Lower lobe of right lung (tissue), 2 donors: ENCODE data around the gene SUSD3. TPM values are rescaled to one million over a fixed set of nuclear protein-coding genes. Genes with fewer than 3 reads are reported as not detected.
A peak's percentile ranks its signal among the peaks of the same experiment; 100 is the strongest.

ENCODE experiments used
- ATAC-seq, 2 donors: fragments of 200-7000 bp; cut with Tn5 transposase; one replicate each; pipeline ENCODE4 v1.9.1; 2020 to 2022; ENCODE audit warnings: mild to moderate bottlenecking in 2 of 2, moderate library complexity in 2 of 2
- DNase-seq: peaks from one replicate; pipeline ENCODE4 v3.0.0-alpha.2; 2020
- H3K27ac ChIP-seq: fragments of 200-600 bp; one replicate; pipeline ENCODE4 v1.8.0; 2022
- H3K27me3 ChIP-seq: fragments of 200-600 bp; one replicate; pipeline ENCODE4 v1.8.0; 2022; ENCODE audit warnings: low read depth
- H3K36me3 ChIP-seq: fragments of 200-600 bp; one replicate; pipeline ENCODE4 v1.8.0; 2022; ENCODE audit warnings: mild to moderate bottlenecking
- H3K4me1 ChIP-seq: fragments of 200-600 bp; one replicate; pipeline ENCODE4 v1.8.0; 2022
- H3K4me3 ChIP-seq: fragments of 200-600 bp; one replicate; pipeline ENCODE4 v1.8.0; 2022; ENCODE audit warnings: mild to moderate bottlenecking
- H3K9me3 ChIP-seq: fragments of 200-600 bp; one replicate; pipeline ENCODE4 v1.8.0; 2022
- CTCF ChIP-seq: fragments of 200-600 bp; IDR thresholded peaks from one replicate; pipeline ENCODE4 v1.8.0; 2022; ENCODE audit warnings: antibody characterized with exemption, mild to moderate bottlenecking
- intact Hi-C: fragments of 100-400 bp; cut with DNase I; formaldehyde crosslinking; loops from one replicate; pipeline ENCODE4 v1.11.0; 2022
- total RNA-seq: library from RNA; stranded (reverse); fragmentation: NEBNext Ultra II Directional; extraction: Animal tissue kit (Norgen Biotek cat#: 25700); gene quantifications from one replicate; pipeline ENCODE4 v1.2.1, GENCODE V29; 2021
- donor health status: DM: no; HTN: yes; CAD: no; lungs with severe emphysema.

Gene SUSD3
- total RNA-seq, 1 donor from 2014 or later: 5.3 TPM

GRCh38 chr9:93080406-93080805 is 21.9 kb downstream of the SUSD3 start:
- intact Hi-C loops: no loop called here
- Histone ChIP-seq H3K4me3 (no peak overlapping the region), H3K27ac (no peak overlapping the region), H3K27me3 (no peaks in the 10 kb centered on the region), H3K4me1 (peaks cover 9% of the 10 kb centered on the region), H3K9me3 (no peaks in the 10 kb centered on the region), H3K36me3 (no peaks in the 10 kb centered on the region)
- no peak for TF ChIP-seq CTCF
- DNase-seq (peak; percentile 28), ATAC-seq (no peak)

DNA sequence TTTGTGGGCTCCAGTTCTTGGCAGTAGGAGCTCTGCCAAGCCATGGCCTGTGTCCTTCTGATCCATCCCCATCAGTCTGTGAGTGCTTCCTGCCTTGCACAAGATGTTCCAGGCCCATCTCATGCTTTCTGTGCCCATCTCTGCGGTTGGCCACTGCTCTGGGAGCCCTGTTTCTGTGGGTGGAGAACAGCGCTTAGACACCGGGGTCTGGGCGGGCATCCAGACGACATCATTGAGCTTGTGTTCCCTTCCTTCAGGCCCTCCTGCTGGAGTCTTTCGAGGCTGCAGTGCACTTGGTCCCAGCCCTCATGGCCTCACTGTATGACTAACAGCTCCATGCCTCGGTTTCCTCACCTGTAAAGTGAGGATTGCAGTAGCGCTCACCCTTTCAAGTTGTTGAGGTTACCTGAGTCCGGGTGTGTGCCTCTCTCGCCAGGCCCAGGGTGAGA is 22.6 kb downstream of the SUSD3 start:
- TF ChIP-seq CTCF: no peak
- intact Hi-C loops: no loop called here
- Histone ChIP-seq H3K9me3 (no peaks in the 10 kb centered on the region), H3K27ac (no peak overlapping the region), H3K27me3 (no peaks in the 10 kb centered on the region), H3K4me3 (no peak overlapping the region), H3K4me1 (peaks cover 9% of the 10 kb centered on the region), H3K36me3 (no peaks in the 10 kb centered on the region)
- no peak for ATAC-seq
- peak; percentile 41 for DNase-seq

- intact Hi-C loops: no loop called here
- Histone ChIP-seq H3K27me3 (no peaks in the 10 kb centered on the region), H3K4me1 (peaks cover 9% of the 10 kb centered on the region), H3K27ac (no peak overlapping the region), H3K4me3 (no peak overlapping the region), H3K9me3 (no peaks in the 10 kb centered on the region), H3K36me3 (no peaks in the 10 kb centered on the region)
- no peak for TF ChIP-seq CTCF
- DNase-seq (no peak), ATAC-seq (no peak)
Observed at GRCh38 chr9:93081931-93082330, 23.4 kb downstream of the SUSD3 start.

DNA sequence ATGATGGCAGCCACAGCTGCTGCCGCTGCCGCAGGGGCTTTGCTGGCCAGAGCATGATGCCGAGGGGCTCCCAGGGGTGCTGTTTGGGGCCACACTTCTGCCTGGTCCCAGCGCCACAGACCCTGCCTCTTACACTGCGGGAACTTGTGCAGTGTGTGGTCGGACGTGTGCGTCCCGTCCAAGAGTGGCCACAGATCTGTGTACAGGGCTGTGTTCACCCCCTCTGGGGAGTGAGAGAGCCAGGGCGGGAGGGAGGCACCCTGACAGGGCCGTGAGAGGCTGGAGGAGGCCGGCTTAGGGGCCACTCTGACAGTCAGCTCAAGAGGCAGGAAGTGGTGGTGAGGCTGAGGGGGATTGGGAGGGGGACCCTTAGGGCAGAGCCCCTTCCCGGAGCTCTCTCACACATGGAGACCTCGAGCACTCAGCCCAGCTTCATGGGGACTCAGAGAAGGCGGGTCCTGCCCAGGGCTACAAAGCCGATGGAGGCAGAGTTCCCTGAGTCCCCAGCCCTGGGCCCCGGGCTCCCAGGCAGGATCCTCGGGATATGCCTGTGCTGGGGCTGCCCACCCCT is 24.4 kb downstream of the SUSD3 start:
- DNase-seq: peak; percentile 54
- no peak overlapping the region for H3K4me3 ChIP-seq
- no peaks in the 10 kb centered on the region for H3K9me3 ChIP-seq
- peaks cover 9% of the 10 kb centered on the region for H3K4me1 ChIP-seq
- H3K27ac ChIP-seq: peak overlapping the region; percentile 61
- ATAC-seq: peak; percentile 48 to 49
- TF ChIP-seq CTCF: no peak
- H3K36me3 ChIP-seq: no peaks in the 10 kb centered on the region
- H3K27me3 ChIP-seq: no peaks in the 10 kb centered on the region
- intact Hi-C loops: no loop called here

GRCh38 chr9:93083592-93084470 is 25.3 kb downstream of the SUSD3 start:
- DNase-seq (peak; percentile 54), ATAC-seq (peak; percentile 53 to 75)
- H3K4me3 ChIP-seq: no peak overlapping the region
- intact Hi-C loops: no loop called here
- no peaks in the 10 kb centered on the region for H3K27me3 ChIP-seq
- no peaks in the 10 kb centered on the region for H3K9me3 ChIP-seq
- no peaks in the 10 kb centered on the region for H3K36me3 ChIP-seq
- TF ChIP-seq CTCF: no peak
- peak overlapping the region; percentile 61 for H3K27ac ChIP-seq
- peaks cover 9% of the 10 kb centered on the region for H3K4me1 ChIP-seq
